GM12872 (cell line): Measurements from ENCODE around the gene LCK.

Experiments
- TF ChIP-seq, protein P1 (sequence below): IDR thresholded peaks from 3 replicates; pipeline ENCODE4 v1.5.1; 2011; ENCODE audit warnings: low read depth, mild to moderate bottlenecking, low read length, moderate library complexity; ENCODE audit not compliant: insufficient read depth

LCK gene

DNA sequence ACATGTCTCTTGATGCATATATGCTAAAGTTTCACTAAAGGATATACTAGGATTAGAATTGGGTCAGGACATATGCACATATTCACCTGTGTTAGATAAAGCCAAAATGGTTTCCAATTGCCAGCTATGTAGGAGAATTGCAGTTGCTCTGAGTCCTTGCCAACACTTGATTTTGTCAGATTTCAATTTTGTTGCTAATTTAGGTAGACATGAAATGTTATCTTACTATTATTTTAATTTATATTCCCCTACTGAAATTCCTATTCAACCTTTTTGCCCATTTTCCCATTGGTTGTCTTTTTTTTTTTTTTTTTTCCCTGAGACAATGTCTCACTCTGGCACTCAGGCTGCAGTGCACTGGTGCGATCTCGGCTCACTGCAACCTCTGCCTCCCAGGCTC, 54.2 kb downstream of the LCK start:
- TF ChIP-seq, protein P1, sequence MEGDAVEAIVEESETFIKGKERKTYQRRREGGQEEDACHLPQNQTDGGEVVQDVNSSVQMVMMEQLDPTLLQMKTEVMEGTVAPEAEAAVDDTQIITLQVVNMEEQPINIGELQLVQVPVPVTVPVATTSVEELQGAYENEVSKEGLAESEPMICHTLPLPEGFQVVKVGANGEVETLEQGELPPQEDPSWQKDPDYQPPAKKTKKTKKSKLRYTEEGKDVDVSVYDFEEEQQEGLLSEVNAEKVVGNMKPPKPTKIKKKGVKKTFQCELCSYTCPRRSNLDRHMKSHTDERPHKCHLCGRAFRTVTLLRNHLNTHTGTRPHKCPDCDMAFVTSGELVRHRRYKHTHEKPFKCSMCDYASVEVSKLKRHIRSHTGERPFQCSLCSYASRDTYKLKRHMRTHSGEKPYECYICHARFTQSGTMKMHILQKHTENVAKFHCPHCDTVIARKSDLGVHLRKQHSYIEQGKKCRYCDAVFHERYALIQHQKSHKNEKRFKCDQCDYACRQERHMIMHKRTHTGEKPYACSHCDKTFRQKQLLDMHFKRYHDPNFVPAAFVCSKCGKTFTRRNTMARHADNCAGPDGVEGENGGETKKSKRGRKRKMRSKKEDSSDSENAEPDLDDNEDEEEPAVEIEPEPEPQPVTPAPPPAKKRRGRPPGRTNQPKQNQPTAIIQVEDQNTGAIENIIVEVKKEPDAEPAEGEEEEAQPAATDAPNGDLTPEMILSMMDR: no peak

DNA sequence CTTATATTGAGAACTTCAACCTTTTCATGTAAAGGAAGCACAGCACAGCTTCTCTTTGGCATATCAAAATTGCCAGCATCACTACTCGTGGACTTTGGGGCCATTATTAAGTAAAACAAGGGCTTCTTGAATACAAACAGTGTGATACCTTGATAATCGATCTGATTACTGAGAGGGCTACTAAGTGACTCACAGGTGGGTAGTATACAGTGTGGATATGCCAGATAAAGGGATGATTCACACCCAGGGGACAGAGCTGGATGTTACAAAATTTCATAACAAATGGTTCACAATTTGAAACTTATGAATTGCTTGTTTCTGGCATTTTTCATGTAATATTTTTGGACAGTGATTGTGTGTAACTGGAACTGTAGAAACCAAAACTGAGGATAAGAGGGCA, 56.3 kb downstream of the LCK start:
- TF ChIP-seq, protein P1: no peak

DNA sequence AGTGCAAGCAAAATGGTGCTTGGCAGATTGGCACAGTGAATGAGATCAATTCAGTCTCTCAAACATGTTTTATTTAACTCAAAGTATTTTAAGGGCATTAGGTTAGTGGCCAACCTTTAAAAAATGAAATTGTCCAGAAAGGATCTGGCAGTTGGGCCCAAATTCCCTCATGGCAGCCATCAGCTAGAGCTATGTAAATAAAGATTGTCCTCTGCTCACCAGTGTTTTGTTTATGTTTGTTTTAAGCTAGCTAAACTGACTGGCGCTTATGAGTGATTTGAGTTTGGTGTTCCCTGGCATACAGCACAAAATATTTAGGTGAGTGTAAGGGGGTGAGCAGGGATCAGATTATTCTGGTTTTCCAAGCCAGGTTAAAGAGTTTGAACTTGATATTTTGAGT, 58.9 kb downstream of the LCK start:
- TF ChIP-seq, protein P1: no peak

DNA sequence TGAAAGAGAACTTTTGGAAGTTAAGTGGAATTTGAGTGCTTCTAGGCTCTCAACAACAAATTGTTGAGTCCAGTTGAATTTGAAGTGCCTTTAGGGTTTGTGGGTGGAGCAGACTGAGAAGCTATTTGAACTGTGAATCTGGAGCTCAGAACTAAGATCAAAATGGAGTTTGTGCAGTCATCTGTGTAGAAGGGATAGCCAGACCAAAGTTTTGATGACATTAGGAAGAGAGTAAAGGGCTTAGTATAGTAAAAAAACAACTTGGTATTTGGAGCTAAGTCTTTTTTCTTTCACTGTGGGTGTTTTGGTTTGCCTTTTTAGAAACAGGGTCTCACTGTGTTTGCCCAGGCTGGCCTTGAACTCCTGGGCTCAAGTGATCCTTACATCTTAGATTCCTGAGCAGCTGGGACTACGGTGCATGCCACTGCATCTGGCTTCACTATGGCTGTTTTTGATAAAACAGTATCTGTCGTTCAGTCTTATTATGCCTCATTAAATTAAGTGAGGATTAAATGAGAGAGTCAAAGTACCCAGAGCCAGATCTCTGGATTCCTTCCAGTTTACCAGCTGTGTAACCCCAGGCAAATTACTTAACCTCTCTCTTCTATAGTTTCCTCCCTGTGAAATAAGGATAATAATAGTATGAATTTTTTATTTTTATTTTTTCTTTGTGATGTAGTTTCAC, 60.8 kb downstream of the LCK start:
- TF ChIP-seq, protein P1: no peak

DNA sequence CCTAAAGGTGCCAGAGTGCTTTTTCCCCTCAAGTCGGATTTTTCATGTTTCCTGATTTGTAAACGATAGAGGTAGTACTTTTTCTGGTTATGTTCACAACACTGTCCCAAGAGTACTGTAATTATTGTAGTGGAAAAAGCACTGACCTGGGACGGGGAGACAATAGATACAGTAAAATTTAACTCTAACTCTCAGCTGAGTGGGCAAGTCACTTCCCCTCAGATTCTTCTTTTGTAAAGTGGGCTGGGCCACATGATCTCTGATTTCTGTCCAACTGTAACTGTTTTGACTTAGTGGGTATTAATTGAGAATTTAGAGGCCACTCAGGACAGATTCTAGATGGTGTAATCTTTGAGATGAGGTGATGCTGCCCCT, 65.8 kb downstream of the LCK start:
- TF ChIP-seq, protein P1: no peak

DNA sequence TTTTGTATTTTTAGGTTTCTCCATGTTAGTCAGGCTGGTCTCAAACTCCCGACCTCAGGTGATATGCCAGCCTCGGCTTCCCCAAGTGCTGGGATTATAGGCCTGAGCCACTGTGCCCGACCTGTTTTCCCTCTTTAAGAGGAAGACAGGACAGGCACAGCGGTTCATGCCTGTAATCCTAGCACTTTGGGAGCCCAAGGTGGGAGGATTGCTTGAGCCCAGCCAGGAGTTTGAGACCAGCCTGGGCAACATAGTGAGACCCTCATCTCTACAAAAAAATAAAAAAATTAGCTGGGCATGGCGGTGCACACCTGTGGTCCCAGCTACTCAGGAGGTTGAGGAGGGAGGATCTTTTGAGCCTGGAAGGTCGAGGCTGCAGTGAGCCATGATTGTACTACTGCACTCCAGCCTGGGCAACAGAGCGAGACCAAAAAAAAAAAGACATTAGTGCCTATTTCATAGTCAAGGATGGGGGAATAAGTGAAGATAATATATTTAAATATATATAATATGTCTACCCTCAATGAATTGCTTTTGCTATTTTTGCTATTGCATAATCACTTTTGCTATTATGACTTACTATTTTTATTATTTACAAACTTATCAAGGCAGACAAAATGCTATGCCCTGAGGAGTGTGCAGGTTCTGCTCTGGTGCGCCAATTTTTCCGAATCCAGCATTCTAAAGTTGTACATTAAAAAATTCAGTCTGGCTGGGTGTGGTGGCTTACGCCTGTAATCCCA, 67.2 kb downstream of the LCK start:
- TF ChIP-seq, protein P1: no peak

DNA sequence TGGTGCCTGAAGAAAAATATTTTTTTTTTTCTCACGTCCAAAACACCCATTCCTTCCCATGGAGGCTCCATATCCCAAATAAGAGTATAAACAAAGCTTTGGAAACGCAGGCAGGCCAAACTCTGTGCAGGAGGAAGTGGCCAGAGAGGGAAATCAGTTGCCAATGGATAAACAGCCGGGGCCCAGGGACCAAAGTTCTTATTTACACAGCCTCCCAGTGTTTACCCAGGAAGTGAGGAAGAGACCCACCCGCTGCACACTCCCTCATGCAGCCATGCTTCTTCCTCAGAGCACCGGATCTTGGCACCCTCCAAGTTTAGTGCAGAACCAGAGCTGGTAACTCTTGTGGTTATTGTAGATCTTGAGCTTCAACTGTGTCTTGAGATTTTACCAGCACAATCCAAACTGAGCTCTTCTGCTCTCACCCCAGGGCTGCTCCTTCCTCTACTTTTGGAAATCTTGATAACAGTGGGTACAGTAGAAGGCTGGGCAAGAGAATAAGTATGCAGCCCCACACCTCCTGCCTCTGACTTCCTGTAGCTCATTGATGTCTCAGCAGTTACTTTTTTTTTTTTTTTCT, 70.7 kb downstream of the LCK start:
- TF ChIP-seq, protein P1: no peak
